Muscle of back (tissue), 11 donors: ENCODE data around the gene KIF1A. TPM values are rescaled to one million over a fixed set of nuclear protein-coding genes. Genes with fewer than 3 reads are reported as not detected.
"Not testable (repeated sequence)": the region's sequence is repeated elsewhere in the genome, so short reads cannot be mapped to it uniquely, and the experiment has no call there.

Source experiments
- DNase-seq, 3 donors: peaks; one replicate each; pipeline versions ENCODE4 v3.0.0 to v3.0.0-alpha.2; 2013
- polyA plus RNA-seq, 10 donors: library from polyadenylated mRNA; unstranded; fragments of 120-200 nt; gene quantifications; one replicate each; pipeline ENCODE4 v1.2.1, GENCODE V29; 2013; ENCODE audit not compliant: insufficient read length in 10 of 10

The KIF1A gene
- polyA plus RNA-seq, 10 donors: 2.2 to 6.0 (median 4.6) TPM

DNA sequence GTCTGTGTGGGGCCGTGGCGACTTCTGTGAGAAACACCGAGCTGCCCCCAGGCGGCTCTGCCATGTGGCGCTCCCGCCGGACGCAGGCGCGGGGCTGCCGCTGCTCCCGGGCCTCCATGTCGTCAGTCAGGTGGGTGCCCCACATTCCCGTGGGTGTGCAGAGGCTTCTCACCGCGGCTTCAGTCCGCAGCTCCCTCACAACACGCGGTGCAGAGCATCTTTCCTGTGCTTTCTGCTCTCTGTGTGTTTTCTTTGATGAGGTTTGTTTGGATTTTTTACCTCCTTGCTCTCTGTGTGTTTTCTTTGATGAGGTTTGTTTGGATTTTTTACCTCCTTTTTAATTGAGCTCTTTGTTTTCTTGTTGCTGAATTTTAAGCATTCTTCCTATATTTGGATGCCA, 115.4 kb downstream of the KIF1A start:
- DNase-seq: no peak

GRCh38 chr2:240703417-240704341, 116.3 kb downstream of the KIF1A start:
- DNase-seq: no peak

- no peak for DNase-seq
Observed at GRCh38 chr2:240702640-240703011, 117.4 kb downstream of the KIF1A start.

GRCh38 chr2:240701736-240702639, 118.0 kb downstream of the KIF1A start:
- DNase-seq: no peak

DNA sequence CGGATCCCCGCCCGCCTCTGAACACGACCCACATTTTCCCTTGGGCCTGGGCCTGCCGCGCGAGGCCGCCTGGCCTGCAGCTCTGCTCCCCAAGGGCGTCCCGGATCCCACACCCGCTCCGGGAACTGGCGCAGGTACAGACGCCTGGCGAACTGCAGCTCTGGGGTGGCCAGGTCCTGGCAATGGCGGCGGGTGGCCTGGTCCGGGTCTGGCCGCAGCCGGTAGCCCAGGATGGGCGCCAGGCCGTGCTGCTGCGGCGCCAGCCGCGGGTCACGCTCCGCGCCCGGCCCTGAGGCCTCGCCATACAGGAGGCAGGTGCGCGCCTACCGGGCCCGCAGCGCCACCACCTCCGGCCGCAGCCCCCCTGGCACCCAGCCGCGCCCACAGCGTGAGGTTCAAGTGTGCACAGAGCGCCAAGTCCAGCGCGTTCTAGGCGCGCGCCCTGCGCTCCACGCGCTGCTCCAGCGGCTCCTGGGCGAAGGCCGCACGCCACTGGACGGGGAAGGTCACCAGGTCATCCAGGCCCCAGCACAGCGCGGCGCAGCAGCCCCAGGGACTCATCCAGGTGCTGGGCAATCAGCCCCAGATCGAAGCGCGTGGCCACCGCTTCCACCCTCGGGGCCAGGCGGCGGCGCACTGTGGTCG, 118.8 kb downstream of the KIF1A start:
- no peak for DNase-seq

- DNase-seq: not testable (repeated sequence)
Observed at GRCh38 chr2:240700616-240701015, 119.4 kb downstream of the KIF1A start.

DNA sequence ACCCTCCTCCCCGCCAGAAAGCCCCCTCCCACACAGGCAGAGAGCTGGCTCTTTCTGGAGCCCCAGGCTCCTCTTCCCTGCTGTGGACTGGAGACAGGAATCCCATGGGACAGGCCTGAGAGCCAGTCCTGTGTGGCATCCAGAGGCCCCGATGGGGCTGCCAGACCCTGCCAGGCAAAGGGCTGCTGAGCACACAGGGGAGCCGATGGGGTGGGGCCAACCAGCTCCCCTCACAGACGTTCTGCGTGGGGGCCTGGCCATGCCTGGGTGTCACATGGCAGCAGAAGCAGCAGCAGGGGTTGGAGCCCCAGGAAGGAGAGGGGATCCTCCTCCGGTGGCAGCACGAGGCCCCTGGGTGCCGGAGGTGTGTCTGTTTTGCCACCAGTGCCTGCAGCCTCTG, 120.2 kb downstream of the KIF1A start:
- not testable (repeated sequence) for DNase-seq

- DNase-seq: not testable (repeated sequence)
Observed at GRCh38 chr2:240698852-240699561, 121.0 kb downstream of the KIF1A start.

- DNase-seq: not testable (repeated sequence)
Observed at GRCh38 chr2:240696469-240696868, 123.5 kb downstream of the KIF1A start.

- DNase-seq: not testable (repeated sequence)
Observed at GRCh38 chr2:240695593-240695992, 124.4 kb downstream of the KIF1A start.

DNA sequence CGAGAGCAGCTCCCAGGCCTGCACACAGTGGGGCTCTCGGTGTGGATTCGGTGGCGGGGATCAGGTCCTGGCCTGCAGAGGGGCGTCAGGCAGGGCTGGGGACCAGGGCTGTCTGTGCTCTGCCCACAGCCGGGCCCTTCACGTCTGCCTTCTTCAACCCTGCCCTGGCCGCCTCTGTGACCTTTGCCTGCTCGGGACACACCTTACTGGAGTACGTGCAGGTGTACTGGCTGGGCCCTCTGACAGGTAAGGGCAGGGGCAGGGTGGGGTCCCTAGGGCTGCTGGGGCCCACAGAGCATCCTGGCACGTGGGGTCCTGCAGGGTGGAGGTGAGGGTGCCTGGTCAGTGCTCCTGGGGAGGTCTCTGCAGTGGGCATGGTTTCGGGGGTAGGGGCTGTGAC, 125.7 kb downstream of the KIF1A start:
- DNase-seq: not testable (repeated sequence)

GRCh38 chr2:240692583-240693561, 127.1 kb downstream of the KIF1A start:
- DNase-seq: not testable (repeated sequence)

- DNase-seq: not testable (repeated sequence)
Observed at GRCh38 chr2:240691631-240692420, 128.2 kb downstream of the KIF1A start, which contains the start of gene AQP12A. TSS of gene AQP12A (plus strand) at chr2:240691866. CDS start at chr2:240691914, 48 bp downstream.

DNA sequence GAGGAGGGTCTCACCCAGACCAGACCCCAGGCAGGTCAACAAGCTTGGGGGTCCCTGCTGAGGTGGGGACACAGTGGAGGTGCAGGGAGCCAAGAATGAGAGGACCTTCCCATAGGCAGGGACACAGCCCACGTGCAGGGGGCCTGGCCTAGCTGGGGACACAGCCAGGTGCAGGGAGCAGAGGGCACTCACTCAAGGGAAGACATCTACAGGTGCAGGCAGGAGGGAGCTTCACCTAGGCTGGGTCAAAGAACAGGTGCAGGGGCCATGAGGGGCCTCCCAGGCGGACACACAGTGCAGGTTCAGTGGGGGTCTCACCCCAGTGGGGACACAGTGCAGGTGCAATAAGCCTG, 129.0 kb downstream of the KIF1A start:
- DNase-seq: not testable (repeated sequence)

- DNase-seq: not testable (repeated sequence)
Observed at GRCh38 chr2:240690421-240691074, 129.5 kb downstream of the KIF1A start.

DNA sequence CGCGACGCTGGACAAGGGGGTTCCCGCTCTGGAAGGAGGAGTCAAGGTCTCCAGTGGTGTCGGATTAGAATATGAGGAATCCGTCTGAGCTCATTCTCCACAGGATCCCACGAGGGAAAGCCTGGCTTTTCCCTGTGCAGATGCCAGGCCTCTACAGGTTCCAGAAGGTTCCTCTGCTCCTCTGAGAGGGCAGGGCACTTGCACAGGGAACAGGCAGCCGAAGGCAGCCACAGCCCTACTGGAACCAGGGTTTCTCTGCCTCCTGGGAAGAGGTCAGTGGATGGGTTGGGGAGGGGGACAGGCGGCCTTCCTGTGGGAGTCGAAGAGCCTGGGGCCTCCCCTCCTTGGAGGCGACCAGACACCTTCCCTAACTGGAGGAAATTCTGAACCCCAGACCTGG, 130.0 kb downstream of the KIF1A start:
- DNase-seq: no peak

DNA sequence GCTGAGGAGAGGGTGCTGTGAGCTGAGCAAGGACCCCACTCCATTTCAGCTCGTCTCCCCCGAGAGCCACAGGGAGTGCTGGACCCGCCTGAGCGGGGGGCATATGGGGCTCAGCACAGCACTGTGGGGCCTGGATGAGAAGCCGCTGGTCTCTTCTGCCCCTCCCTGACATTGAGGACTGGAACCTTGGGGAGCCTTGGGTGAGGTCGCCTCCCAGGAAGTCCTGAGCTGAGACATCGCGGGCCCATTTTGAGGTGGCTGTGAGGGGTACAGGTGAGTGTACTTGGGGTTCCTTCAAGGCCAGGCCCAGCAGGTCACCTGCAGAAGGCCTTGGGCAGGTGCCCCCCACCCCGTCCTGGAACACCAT, 131.5 kb downstream of the KIF1A start:
- no peak for DNase-seq

GRCh38 chr2:240687741-240688552, 132.1 kb downstream of the KIF1A start:
- no peak for DNase-seq
